Pons (tissue), 1 donor: Measurements from ENCODE around the gene PSME2.

ENCODE experiments used
- DNase-seq: peaks from one replicate; pipeline ENCODE4 v3.0.0-alpha.2; 2016; ENCODE audit warnings: low spot score

PSME2 gene, protein sequence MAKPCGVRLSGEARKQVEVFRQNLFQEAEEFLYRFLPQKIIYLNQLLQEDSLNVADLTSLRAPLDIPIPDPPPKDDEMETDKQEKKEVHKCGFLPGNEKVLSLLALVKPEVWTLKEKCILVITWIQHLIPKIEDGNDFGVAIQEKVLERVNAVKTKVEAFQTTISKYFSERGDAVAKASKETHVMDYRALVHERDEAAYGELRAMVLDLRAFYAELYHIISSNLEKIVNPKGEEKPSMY

GRCh38 chr14:24146453-24146977, at the start of gene PSME2:
Gene PSME2, minus strand, starts transcription at chr14:24146610. Its CDS starts 29 bp downstream, at chr14:24146581.
- DNase-seq: peak; percentile 90

GRCh38 chr14:24195186-24196070, 49.0 kb upstream of the PSME2 start, which contains the start of gene TM9SF1:
Gene TM9SF1, minus strand, starts transcription at chr14:24195441. Its CDS starts 422 bp downstream, at chr14:24195019.
- peak; percentile 68 for DNase-seq

DNA sequence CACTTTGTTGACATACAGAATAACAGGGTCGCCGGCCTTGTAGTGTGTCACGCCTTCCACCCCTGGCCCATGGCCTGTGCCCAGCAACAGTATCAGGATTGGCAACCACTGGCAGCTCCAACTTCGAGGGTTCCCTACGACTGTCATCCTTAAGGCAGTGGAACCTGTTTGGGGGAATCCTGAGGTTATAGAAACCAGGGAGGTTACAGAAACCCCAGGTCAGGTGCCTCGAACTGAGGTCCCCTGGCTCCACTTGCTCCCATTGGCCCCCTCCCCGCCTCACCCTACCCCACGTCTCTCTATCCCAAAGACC, 48.4 kb upstream of the PSME2 start:
- DNase-seq: no peak

DNA sequence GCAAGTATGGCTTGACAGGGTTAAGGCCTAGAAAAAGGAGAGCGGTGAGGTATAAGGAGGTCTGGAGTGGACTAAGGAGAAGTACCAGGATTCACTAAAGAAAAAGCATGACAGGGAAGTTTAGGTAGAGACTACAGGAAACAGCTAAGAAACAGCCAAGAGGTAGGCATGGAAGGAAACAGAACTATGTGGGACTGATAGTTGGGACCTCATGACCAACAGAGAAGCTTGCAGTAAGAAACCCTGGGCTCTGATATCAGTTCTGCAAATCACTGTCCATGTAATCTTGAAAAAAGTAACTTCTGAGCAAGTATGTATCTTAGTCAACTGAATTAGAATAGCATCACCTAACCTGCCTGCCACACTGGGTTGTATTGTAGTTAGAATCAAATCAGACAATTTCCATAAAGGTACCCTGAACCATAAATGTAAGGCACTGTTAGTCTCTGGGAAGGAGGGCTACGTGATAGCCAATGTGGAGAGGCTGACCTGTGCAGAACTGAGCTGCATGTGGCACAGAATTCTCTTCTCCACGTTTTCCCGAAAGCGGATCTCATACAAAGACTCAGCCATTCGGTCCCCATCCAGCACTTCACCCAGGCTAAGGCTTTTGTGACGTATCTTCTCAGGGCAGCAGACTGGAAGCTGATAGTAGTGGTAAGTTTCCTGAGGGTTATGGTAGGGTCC, 47.9 kb upstream of the PSME2 start:
- DNase-seq: no peak

DNA sequence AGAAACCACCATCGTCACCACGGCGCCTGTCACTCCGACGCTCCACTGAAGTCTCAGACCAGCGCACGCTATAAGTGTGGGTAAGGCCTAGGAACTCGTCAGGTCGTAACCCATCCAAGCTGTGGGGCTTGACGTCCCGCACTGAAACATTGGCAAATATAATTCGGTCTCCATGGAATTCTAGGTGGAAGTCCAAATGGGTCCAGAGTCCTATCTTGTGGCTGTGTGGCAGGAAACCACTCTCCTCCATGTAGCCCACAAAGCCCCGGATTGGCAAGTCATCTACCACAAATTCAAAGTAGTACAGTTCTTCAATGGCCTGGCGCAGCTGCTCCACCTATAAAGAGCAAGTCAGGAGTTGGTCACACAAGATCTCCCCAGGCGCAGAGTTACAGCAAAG, 46.5 kb upstream of the PSME2 start:
- no peak for DNase-seq

DNA sequence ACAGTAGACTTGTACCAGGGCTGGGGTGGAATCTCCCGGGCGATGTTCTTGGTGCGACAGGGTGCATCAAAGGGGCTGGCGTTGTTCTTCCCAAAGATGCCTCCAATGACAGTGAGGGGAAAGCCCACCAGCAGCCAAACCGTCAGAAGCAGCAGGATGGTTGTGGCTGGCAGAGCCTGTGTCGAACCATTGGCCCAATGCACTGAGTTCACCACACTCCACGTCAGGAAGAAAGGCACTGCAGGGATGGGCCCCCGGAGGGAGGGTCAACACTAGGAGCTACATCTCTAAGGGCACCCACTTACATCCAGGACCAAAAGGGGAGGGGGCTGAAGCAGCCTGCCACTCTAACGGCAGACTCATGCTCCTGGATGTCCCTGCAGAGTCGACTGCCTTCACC, 44.0 kb upstream of the PSME2 start:
- no peak for DNase-seq

DNA sequence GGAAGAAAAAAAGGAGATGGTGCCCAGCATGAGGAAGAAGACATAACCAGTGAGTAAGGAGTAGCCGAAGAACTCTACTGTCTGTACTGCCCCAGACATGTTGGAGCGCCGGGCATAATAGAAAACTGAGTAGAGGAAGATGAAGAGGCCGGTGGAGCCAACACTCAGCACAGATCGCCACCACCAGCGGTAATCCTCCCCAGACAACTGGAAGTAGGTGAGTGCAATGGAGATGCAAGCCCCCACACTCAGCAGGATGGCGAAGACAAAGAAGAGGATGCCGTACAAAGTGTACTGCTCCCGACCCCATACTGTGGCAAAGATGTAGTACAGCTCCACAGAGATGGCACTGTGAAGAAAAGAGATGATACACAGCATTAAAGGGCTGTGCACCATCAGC, 43.0 kb upstream of the PSME2 start:
- DNase-seq: no peak

- DNase-seq: no peak
These were observed 42.6 kb upstream of the PSME2 start for GRCh38 chr14:24189059-24189375.

- DNase-seq: peak; percentile 93
These were observed 42.0 kb upstream of the PSME2 start, which contains the start of gene IPO4 for GRCh38 chr14:24188251-24189058. Gene IPO4, minus strand, starts transcription at chr14:24188816. Its CDS starts 29 bp downstream, at chr14:24188787.

DNA sequence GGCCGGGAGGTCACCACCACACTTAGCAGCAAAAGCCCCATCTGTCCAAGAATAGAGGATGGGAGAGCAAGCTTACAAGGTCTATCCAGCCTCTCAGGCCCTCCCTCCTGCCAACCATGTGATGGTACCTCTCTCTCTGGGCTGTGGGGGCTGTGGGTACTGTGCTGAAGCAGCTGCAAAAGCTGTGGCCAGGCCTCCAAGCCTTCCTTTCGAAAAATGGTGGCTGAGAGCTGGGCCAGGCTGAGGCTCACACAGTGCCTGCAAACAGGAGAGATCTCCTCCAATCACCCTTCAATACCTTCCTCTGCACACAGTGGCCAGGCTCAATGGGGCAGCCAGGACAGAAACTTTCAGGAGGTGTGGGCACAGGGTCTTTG, 41.1 kb upstream of the PSME2 start:
- no peak for DNase-seq

GRCh38 chr14:24186831-24187538, 40.6 kb upstream of the PSME2 start:
- no peak for DNase-seq

DNA sequence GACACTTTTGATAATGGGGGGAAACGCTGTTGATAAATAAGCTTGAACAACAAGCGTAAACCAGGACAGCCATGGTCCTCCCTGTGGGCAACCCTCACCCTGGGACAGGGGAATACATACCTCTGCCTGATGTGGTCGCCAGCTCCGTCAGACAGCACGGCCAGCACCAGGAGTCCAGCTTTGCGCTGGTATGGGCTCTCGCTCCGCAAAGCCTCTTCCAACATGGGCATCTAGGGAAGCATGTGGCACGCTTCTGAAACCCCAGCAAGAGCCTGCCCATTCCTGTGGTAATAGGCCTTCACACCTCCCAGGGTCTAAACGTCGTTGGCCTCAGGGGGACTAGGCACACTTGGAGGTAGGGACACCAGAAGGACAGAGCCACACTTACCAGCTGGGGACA, 39.3 kb upstream of the PSME2 start:
- no peak for DNase-seq

DNA sequence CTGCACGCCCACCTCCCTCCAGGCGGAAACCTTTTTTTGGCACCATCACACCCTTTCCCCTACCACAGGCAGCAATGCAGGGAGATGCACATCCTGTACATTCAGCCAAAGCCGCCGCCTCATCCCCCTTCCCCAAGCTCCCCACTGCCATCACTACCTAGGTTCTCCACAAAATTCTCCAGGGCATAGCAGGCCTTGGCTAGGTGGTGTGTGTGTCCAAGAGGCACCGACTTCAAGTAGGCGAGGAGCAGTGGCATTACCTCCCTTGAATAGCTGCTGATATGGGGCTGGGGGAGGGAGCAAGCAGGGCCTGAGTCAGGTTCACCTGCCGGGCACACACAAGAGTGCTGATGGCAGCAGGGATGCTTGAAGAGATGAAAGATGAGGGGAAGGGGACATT, 38.6 kb upstream of the PSME2 start:
- no peak for DNase-seq

GRCh38 chr14:24184104-24184970, 37.9 kb upstream of the PSME2 start:
- DNase-seq: no peak

GRCh38 chr14:24183014-24183481, 36.6 kb upstream of the PSME2 start:
- no peak for DNase-seq

DNA sequence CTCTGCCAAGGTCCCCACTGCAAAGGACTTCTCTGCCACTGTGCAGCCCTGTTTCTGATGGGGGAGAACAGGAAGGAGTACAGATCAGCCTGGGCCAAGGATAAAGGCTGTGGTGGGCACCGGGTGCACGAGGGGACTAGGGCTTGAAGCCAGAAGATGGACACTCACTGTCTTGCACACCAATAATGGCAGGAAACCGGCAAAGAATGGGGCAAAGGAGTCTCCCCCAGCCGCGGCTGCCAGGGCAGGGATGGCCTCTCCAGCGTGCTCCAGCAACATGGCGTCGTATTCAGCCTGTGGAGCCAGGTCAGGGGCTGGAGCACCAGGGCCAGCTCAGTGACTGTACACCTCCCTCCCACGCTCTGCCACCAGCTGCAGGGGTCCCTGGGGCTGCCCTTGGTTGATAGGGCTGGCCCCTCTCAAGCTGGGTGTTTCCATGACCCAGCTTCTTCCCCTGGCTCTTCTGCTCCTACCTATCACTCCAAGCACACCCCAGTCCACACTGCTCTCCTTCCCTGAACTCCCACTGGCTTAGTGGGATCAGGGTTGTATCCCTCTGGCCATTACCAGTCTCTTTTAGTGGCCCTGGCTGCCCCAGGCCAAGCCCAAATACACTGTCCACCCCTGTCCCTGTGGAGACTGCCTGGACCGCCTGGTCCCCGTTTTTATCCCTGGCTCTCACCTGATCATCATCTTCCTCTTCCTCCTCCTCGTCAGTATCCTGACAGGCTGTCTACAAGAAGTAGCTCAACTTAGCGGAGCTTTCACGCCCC, 35.9 kb upstream of the PSME2 start:
- DNase-seq: no peak

GRCh38 chr14:24181371-24182077, 35.1 kb upstream of the PSME2 start:
- no peak for DNase-seq

DNA sequence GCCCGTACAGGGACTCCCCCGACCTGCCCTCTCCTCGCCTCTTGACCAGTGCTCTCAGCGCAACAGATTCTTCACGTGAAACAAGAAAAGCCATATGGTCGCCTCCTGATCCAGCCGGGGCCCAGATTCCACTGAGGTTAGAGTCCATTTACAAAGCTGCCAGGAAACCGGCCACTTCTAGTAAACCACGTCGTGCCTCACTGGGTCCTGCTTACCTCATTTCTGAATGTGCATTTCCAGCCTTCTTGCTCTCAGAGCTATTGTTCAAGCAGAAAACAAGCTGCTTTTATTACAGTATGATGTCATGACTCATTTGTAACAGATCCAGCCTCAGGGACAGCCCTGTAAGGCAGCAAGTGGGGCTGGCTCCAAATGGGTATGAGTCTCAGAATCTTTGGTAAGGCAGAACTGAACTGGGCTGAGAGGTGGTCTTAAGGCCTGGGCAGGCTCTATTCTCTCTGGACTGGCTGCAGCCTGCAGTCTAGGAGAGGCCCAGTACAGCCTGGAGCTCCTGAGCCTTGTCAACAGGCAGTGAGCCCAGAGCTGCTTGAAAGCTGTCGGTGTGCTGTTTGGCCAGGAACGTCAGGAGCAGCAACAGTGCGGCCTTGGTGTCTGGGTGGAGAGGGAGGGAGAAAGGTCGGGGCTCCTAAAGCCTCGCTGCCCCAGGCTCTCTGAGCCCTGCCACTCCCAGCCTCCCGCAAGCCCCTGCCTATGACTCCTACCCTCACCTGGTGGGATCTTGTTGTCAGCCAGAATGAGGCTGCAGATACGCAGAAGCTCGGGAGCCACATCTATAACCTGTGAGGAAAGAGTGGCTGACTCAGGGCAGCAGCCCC, 33.8 kb upstream of the PSME2 start:
- peak; percentile 91 for DNase-seq
